ENCODE results near the gene GPRIN3. TPM values are rescaled to one million over a fixed set of nuclear protein-coding genes. Genes with fewer than 3 reads are reported as not detected.

The GPRIN3 gene
- total and polyA plus RNA-seq, 2 experiments from 2014 or later: 0.74 to 3.2 TPM

- H4K20me1 ChIP-seq (replicated peaks; ENCODE audit: insufficient read depth): no peaks in the 10 kb centered on the region
- no peak overlapping the region for H2AFZ ChIP-seq
- Mint-ChIP-seq H3K4me1 (peaks cover 7% of the 10 kb centered on the region), H3K27ac (no peak overlapping the region), H3K36me3 (ENCODE audit: low read depth) (no peaks in the 10 kb centered on the region), H3K9me3 (no peaks in the 10 kb centered on the region), H3K4me3 (no peak overlapping the region), H3K27me3 (ENCODE audit: insufficient read depth, low read depth, poor library complexity) (no peaks in the 10 kb centered on the region)
- ATAC-seq: no peak; the same call in 2 of the 3 replicates
- H3K4me1 ChIP-seq (ENCODE audit: insufficient read depth): no peaks in the 10 kb centered on the region; the same call in 1 of the 2 replicates
- DNase-seq (ENCODE audit: low spot score): no peak
- no peaks in the 10 kb centered on the region for H3F3A ChIP-seq (replicated peaks; ENCODE audit: low read depth)
- no peak overlapping the region for H3K4me2 ChIP-seq
- H3K79me2 ChIP-seq (replicated peaks; ENCODE audit: insufficient read depth): no peaks in the 10 kb centered on the region
- no peak overlapping the region for H3K4me3 ChIP-seq
- TF ChIP-seq EZH2 (IDR thresholded peaks at IDR 0.05; ENCODE audit: low read depth, unreplicated experiment) (no peak), ZNF462 (CRISPR knock-in tag; IDR thresholded peaks at IDR 0.05) (no peak), NANOG (IDR thresholded peaks at IDR 0.05; ENCODE audit: borderline replicate concordance) (no peak), ZNF331 (CRISPR knock-in tag; IDR thresholded peaks at IDR 0.05; ENCODE audit: low read depth) (no peak), REST (IDR thresholded peaks at IDR 0.05; ENCODE audit: unreplicated experiment) (no peak), EZH2phosphoT487 (IDR thresholded peaks at IDR 0.05; ENCODE audit: unreplicated experiment) (no peak), CTCF (conservative IDR thresholded peaks at IDR 0.05; ENCODE audit: low read depth in 2 of 2) (no peak), ETS1 (IDR thresholded peaks at IDR 0.05) (no peak), CREB1 (CRISPR knock-in tag; IDR thresholded peaks at IDR 0.05; ENCODE audit: low read depth) (no peak), STAT1 (IDR thresholded peaks at IDR 0.05; ENCODE audit: unreplicated experiment) (no peak), JUNB (IDR thresholded peaks at IDR 0.05; ENCODE audit: unreplicated experiment) (no peak), POLR2AphosphoS5 (IDR thresholded peaks at IDR 0.05; ENCODE audit: low read depth) (no peak), ZNF114 (CRISPR knock-in tag; IDR thresholded peaks at IDR 0.05) (no peak)
- H3K27me3 ChIP-seq (ENCODE audit: insufficient read depth): no peaks in the 10 kb centered on the region
- H3K9me2 ChIP-seq (ENCODE audit: insufficient read depth): no peaks in the 10 kb centered on the region
- no peak overlapping the region for H3K27ac ChIP-seq (ENCODE audit: low read depth)
- H3K36me3 ChIP-seq (ENCODE audit: insufficient read depth): no peaks in the 10 kb centered on the region
These were observed 58.3 kb downstream of the GPRIN3 start for GRCh38 chr4:89249313-89249712.

Measured in GM23338 (cell line).